ENCODE measurements around the gene LYRM2. TPM values are rescaled to one million over a fixed set of nuclear protein-coding genes. Genes with fewer than 3 reads are reported as not detected.

The LYRM2 gene
- total RNA-seq, 4 donors from 2014 or later, result 12.0 to 20.1 (median 13.6) TPM

- TF ChIP-seq POLR2A (IDR thresholded peaks at IDR 0.05) (no peak), CTCF (IDR thresholded peaks at IDR 0.05) (no peak), EP300 (IDR thresholded peaks at IDR 0.05) (no peak)
- 76 to 77% methylated on average over 4 of the region's 4 CpGs for WGBS, 2 donors
- no peak overlapping the region for H3K27ac ChIP-seq
Measured at GRCh38 chr6:89525786-89526562, 112.6 kb downstream of the LYRM2 start.

GRCh38 chr6:89522778-89523177 lies 115.8 kb downstream of the LYRM2 start:
- Histone ChIP-seq H3K27ac (no peak overlapping the region), H3K27me3 (no peaks in the 10 kb centered on the region), H3K36me3 (no peaks in the 10 kb centered on the region), H3K9me3 (no peaks in the 10 kb centered on the region), H3K4me1 (no peaks in the 10 kb centered on the region), H3K4me3 (no peak overlapping the region)
- WGBS, 2 donors, result 61 to 65% methylated on average over 2 of the region's 2 CpGs
- TF ChIP-seq EP300 (IDR thresholded peaks at IDR 0.05) (no peak), POLR2A (IDR thresholded peaks at IDR 0.05) (no peak)
- no peak for DNase-seq (ENCODE audit: low spot score in 2 of 2)

More at GRCh38 chr6:89525786-89526562, 112.6 kb downstream of the LYRM2 start:
- no peaks in the 10 kb centered on the region for H3K36me3 ChIP-seq
- DNase-seq (ENCODE audit: low spot score in 2 of 2), result no peak
- H3K4me3 ChIP-seq, result no peak overlapping the region
- no peaks in the 10 kb centered on the region for H3K9me3 ChIP-seq
- H3K4me1 ChIP-seq, result no peaks in the 10 kb centered on the region
- no peaks in the 10 kb centered on the region for H3K27me3 ChIP-seq

- Histone ChIP-seq H3K27ac (no peak overlapping the region), H3K4me1 (no peaks in the 10 kb centered on the region), H3K36me3 (no peaks in the 10 kb centered on the region), H3K9me3 (no peaks in the 10 kb centered on the region), H3K27me3 (no peaks in the 10 kb centered on the region), H3K4me3 (no peak overlapping the region)
- TF ChIP-seq EP300 (IDR thresholded peaks at IDR 0.05) (no peak), CTCF (IDR thresholded peaks at IDR 0.05) (no peak), POLR2A (IDR thresholded peaks at IDR 0.05) (no peak)
- no peak for DNase-seq (ENCODE audit: low spot score in 2 of 2)
Measured at GRCh38 chr6:89520736-89521135, 117.8 kb downstream of the LYRM2 start.

- Histone ChIP-seq H3K27ac (no peak overlapping the region), H3K4me1 (no peaks in the 10 kb centered on the region), H3K9me3 (no peaks in the 10 kb centered on the region), H3K36me3 (no peaks in the 10 kb centered on the region), H3K4me3 (no peak overlapping the region), H3K27me3 (no peaks in the 10 kb centered on the region)
- DNase-seq (ENCODE audit: low spot score in 2 of 2), result no peak
- 92 to 94% methylated on average over 4 of the region's 4 CpGs for WGBS, 2 donors
- no peak for TF ChIP-seq CTCF (IDR thresholded peaks at IDR 0.05)
- TF ChIP-seq EP300 (IDR thresholded peaks at IDR 0.05), result no peak
- TF ChIP-seq POLR2A (IDR thresholded peaks at IDR 0.05), result no peak
Measured at GRCh38 chr6:89518352-89519055, 120.0 kb downstream of the LYRM2 start.

Other genes starting within 250 kb of the LYRM2 start
- gene RRAGD, start 226.5 kb downstream of the LYRM2 start, total RNA-seq, result 10 to 100 TPM; 10.9 to 21.3 (median 15.2) TPM
- gene ANKRD6, start 205.6 kb downstream of the LYRM2 start, total RNA-seq, result 10 to 100 TPM; 10.1 to 22.8 (median 13.0) TPM
- gene MDN1, start 181.0 kb upstream of the LYRM2 start, total RNA-seq, result 10 to 100 TPM; 29.4 to 46.2 (median 39.8) TPM
- 10 to 100 TPM; 17.4 to 21.4 (median 18.9) TPM for gene CASP8AP2, start 191.1 kb upstream of the LYRM2 start, total RNA-seq

Data from tibial nerve (tissue), 4 donors.